ENCODE measurements around the gene ANGPT4.

Gene ANGPT4

DNA sequence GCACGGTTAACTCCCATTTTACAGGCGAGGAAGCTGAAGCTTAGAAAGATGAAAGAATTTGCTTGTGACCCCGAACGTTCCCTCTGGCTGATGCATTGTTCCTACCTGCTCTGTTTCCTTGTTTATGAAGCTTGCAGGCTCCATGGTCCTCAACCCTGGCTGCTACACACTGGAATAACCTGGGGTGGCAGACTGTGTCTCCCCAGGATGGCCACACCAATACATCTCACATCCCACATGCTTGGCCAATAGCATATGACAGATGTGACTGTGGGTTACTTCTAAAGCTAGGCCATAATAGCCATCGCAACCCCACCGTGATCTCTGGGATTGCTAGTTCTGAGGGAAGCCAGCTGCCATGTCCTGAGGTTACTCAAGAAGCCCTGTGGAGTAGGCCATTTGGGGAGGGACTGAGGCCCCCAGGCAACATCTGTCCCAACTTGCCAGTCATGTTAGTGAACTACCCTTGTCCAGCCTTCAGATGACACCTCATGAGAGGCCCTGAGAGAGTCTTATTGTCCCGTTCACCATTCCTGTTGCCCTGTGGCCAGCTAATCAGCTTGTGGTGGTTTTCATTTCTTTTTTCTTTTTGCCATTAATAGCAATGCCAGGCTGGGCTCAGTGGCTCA is 89.3 kb downstream of the ANGPT4 start:
- DNase-seq: no peak

DNA sequence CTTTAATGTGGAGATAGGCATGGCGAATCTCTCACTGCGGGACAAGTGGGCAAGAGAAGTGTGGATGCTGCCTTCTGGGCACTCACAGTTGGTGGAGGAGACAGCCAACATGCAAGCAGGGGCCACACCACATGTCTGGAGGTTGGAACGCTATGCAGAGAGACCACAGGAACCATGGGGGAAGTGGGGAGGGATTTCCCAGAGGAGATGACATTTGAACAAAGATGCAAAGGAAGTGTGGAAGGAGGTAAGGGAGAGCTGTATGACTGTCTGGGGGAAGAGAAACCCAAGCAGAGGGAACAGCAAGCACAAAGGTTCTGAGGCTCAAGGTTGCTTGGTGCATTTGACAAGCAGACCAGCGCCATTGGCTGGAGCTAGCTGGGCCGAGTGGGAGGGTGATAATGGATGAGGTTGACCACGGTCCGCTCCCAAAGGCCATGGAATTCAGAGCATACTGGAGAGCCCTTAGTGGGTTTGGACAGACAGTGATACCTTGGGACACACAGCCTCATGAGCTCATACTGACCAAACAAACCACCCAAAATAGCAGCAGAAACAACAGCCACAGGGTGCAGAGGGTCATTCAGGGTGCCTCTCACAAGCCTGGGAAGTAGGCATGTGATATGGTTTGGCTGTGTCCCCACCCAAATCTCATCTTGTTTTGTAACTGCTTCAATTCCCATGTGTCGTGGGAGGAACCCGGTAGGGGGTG is 90.3 kb downstream of the ANGPT4 start:
- DNase-seq: no peak

DNA sequence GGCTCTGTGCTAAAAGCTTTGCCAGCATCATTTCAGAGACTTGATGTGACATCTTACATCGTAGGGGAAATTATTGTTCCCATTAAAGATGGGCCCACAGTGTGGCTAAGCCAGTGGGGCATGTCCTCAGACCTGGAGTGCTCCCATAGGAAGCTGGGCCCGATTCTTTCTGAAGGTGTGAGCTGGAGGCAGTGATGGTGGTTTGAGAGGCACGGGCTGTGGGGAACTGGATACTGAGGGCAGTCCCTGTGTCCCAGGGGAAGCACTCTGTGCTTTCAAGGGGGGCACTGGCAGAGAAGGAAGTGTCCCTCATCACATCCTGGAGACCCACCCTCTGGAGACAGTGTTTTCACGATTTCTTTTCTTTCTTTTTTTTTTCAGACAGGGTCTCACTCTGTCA is 91.2 kb downstream of the ANGPT4 start:
- DNase-seq: no peak

DNA sequence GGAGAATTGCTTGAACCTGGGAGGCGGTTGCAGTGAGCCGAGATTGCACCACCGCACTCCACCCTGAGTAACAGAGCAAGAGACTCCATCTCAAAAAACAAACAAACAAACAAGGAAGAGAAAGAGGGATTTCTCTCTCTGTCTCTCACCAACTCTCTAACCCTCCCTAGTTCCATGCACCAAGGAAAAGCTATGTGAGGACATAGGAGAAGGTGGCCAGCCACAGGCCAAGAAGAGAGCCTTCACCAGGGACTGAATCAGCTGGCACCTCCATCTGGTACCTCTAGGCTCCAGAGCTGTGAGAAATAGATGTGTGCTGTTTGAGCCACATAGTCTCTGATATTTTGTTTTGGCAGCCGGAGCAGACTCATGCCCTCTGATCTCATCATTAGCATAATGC is 91.6 kb downstream of the ANGPT4 start:
- DNase-seq: no peak

DNA sequence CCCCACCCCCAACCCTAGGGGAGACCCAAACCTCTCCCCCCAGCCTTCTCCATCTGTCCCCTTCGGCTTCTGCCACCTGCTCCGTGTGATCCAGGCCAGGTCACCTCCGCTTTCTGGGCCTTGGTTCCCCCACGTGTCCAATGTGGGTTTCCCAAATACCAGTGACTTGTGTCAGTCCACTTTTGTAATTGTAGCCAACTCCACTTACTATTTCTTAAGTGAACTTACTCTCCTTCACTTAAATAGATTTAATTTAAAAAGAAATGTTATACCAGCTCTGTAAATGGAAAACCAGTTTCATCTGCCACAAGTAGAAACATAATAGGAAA is 92.6 kb downstream of the ANGPT4 start:
- DNase-seq: no peak

DNA sequence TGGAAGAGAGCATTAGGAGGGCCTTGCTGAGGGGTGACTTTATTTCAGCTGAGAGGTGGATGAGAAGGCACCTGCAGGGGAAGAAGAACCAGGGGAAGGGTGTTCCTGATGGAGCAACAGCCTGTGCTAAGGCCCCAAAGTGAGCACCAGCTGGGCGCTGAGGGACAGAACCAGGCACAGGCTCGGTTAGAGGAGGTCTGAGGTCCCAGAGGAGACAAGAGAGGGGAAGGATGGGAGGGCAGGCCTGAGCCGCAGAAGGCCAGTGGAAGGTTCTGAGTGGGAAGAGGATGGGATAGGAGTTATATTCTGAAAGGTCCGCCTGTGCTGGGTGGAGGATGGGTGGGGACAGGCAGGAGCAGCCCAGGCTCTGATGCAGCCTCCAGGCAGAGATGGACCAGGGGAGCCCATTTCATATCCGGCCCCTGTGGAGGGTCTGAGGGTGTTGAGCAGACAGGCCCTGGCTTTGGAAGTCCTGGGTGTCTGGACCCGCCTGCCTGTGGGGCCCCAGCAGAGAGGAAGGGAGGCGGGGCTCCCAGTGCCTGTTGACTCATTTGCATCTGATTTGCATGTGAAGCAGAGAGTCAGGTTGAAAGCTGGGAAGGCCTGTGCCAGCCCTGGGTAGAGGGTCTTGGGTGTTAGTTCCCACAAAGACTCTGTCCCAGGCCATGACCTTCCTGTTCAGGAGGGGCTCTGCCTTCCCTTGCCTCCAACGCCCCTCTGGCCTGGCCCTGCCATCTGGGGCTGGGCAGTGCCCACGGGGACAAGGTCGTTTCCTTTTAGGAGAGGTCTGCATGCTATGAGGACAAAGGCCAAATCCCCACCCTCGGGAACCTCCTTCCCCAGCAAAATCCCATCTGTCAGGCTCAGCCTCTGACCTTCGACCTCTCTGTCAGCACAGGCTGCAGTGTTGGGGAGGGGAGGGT is 93.2 kb downstream of the ANGPT4 start:
- no peak for DNase-seq

DNA sequence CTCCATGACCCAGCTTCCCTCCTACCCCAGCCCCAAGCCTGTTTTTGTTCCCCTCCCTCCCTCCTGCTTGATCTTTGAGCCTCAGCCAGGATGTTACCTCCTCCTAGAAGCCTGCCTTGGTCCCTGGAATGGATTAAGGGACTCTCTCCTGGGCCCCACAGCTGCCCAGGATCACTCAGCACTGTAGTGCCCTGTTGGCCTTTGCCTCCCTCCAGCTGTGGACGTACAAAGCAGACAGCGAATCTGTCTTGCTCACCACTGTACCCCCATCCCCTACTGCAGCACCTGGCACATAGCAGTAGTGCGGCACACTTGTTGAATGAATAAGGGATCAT is 94.4 kb downstream of the ANGPT4 start:
- no peak for DNase-seq

DNA sequence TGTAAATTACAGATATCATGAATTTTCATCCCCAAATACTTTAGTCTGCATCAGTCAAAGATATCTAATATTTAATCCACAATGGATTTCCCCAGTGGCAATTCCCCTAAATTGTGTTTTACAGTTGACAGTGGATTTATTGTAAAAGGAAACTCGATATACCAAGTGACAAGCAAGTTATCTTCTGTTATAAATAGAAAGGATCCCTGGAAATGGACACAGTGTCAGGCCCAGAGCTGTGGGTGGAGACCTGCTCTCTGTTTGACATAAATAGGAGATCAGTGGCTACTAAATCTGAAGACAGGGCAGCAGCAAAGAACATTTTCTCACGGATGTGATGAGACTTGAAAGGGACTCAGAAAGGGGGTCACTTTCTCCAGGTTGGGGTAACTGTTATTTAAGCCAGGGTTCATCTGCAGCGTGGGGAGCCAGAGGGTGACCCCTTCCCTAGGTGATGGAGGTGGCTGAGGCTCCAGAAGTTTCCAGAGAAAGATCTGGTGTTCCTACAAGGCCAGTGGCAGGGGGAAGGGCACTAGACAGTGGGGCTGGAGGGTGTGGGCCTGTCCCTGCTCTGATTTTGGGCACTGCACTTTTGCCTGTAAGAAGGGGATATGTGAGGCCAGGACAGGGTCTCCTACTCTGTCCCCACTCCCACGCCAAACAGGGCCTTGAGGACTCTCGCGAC is 94.9 kb downstream of the ANGPT4 start:
- DNase-seq: no peak

DNA sequence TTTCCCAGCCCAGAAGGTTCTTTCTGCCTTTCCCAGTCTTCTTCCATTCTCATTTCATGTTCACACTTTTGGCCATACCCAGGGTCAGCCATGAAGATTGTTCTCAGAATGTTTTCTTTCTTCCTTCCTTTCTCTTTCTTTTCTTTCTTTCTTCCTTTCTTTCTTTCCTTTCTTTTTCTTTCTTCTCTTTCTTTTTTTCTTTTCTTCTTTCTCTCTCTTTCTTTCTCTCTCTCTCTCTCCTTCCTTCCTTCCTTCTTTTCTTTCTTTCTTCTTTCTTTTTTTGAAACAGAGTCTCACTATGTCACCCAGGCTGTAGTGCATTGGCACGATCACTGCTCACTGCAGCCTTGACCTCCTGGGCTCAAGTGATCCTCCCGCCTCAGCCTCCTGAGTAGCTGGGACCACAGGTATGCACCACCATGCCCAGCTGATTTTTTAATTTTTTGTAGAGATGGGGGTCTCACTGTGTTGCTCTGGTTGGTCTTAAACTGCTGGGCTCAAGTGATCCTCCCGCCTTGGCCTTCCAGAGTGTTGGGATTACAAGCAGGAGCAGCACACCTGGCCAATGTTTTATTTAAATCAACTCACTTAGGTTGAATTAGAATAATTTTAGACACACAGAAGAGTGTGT is 95.7 kb downstream of the ANGPT4 start:
- DNase-seq: no peak
